GM12878 (cell line): ENCODE data around the gene POU6F2. TPM values are rescaled to one million over a fixed set of nuclear protein-coding genes. Genes with fewer than 3 reads are reported as not detected.

Experiments used
- ATAC-seq: fragments of 200-7000 bp; cut with Tn5 transposase; 3 replicates; pipeline ENCODE4 v1.9.1; 2020; ENCODE audit warnings: mild to moderate bottlenecking, moderate library complexity
- BruUV-seq: library from RNA; stranded (reverse); fragments of 400-500 nt; replicated peaks from 2 replicates; lab custom pipeline; 2021; lab: Mats Ljungman, UMichigan
- CTCF ChIA-PET: fragments of 300-600 bp; sonication (Branson Sonifier 250); formaldehyde crosslinking; extraction: SDS; loops from one replicate; lab custom pipeline; 2021; ENCODE audit warnings: inconsistent platforms; lab: Yijun Ruan, JAX
- POLR2A ChIA-PET: fragments of 350-600 bp; formaldehyde crosslinking; extraction: SDS; loops from one replicate; lab custom pipeline; 2021; ENCODE audit warnings: inconsistent platforms; lab: Charles Lee
- RAD21 ChIA-PET: fragments of 300-600 bp; sonication (Branson Sonifier 250); formaldehyde crosslinking; loops from one replicate; lab custom pipeline; 2023; ENCODE audit warnings: antibody characterized with exemption; ENCODE audit not compliant: unreplicated experiment; lab: Charles Lee
- SMC1A ChIA-PET: fragments of 300-600 bp; sonication (Branson Sonifier 250); formaldehyde crosslinking; loops from one replicate; lab custom pipeline; 2023; ENCODE audit not compliant: unreplicated experiment, uncharacterized antibody; lab: Charles Lee
- DNase-seq: peaks from one replicate; pipeline ENCODE4 v3.0.0-alpha.2; 2011; ENCODE audit warnings: low read depth, low spot score
- FAIRE-seq: peaks from 3 replicates; lab custom pipeline; 2011; peaks lifted over from hg19 to GRCh38; lab: Jason Lieb, UNC
- H2AFZ ChIP-seq: 2 replicates; pipeline ENCODE4 v1.6.0; 2011; ENCODE audit warnings: low read depth, low read length, control low read depth; ENCODE audit not compliant: control insufficient read depth
- H3K27ac ChIP-seq: 2 replicates; pipeline ENCODE4 v1.5.1; 2011; ENCODE audit warnings: control low read depth; ENCODE audit not compliant: control insufficient read depth, insufficient read depth
- H3K27me3 ChIP-seq, 2 experiments: replicated peaks in 1 of 2; 2 replicates each; pipeline versions ENCODE4 v1.6.0 to v1.6.1; 2011; ENCODE audit warnings: low read length in 1 of 2; ENCODE audit not compliant: control insufficient read depth in 2 of 2, insufficient read depth in 2 of 2
- H3K36me3 ChIP-seq, 2 experiments: 2 replicates each; pipeline ENCODE4 v1.5.1; 2011; ENCODE audit warnings: low read length in 1 of 2; ENCODE audit not compliant: control insufficient read depth in 2 of 2, insufficient read depth in 2 of 2
- H3K4me1 ChIP-seq: 2 replicates; pipeline ENCODE4 v1.6.1; 2011; ENCODE audit warnings: mild to moderate bottlenecking, low read length, moderate library complexity, mixed read lengths; ENCODE audit not compliant: control insufficient read depth, insufficient read depth
- H3K4me2 ChIP-seq: 2 replicates; pipeline ENCODE4 v1.6.0; 2011; ENCODE audit warnings: control low read depth; ENCODE audit not compliant: control insufficient read depth, insufficient read depth
- H3K4me3 ChIP-seq: fragments of 200-600 bp; sonication (generic); 2 replicates; pipeline ENCODE4 v1.5.1; 2016
- H3K79me2 ChIP-seq: 2 replicates; pipeline ENCODE4 v1.6.0; 2011; ENCODE audit warnings: low read length; ENCODE audit not compliant: control insufficient read depth, insufficient read depth
- H3K9ac ChIP-seq: 2 replicates; pipeline ENCODE4 v1.8.0; 2011; ENCODE audit warnings: low read length, control low read depth, mixed read lengths; ENCODE audit not compliant: control insufficient read depth, insufficient read depth
- H3K9me3 ChIP-seq: replicated peaks from 3 replicates; pipeline ENCODE4 v1.5.1; 2011; ENCODE audit warnings: mild to moderate bottlenecking, low read length; ENCODE audit not compliant: control insufficient read depth, insufficient read depth
- H4K20me1 ChIP-seq: 2 replicates; pipeline ENCODE4 v1.6.0; 2011; ENCODE audit not compliant: control insufficient read depth, insufficient read depth
- E2F4 ChIP-seq: IDR thresholded peaks from 2 replicates; pipeline ENCODE4 v1.6.1; 2012; ENCODE audit warnings: low read depth, low read length, improper control_type of control experiment
- JUND ChIP-seq: IDR thresholded peaks from 2 replicates; pipeline ENCODE4 v1.6.1; 2012; ENCODE audit warnings: low read depth, mild to moderate bottlenecking, low read length, improper control_type of control experiment, moderate library complexity
- SPI1 ChIP-seq: IDR thresholded peaks from 2 replicates; pipeline ENCODE4 v1.6.1; 2011; ENCODE audit warnings: low read depth, mild to moderate bottlenecking, low read length, moderate library complexity, borderline replicate concordance; ENCODE audit not compliant: insufficient read depth
- SREBF1 ChIP-seq: IDR thresholded peaks from 2 replicates; pipeline ENCODE4 v1.6.1; 2012; ENCODE audit warnings: mild to moderate bottlenecking, low read length
- ZNF217 ChIP-seq: fragments of 450-650 bp; IDR thresholded peaks from 2 replicates; pipeline ENCODE4 v1.6.1; 2017; ENCODE audit warnings: antibody characterized with exemption, mild to moderate bottlenecking
- WGBS: methylation state at CpG from one replicate; pipeline ENCODE4 v1.1.6; 2016; ENCODE audit warnings: low lambda C conversion rate; ENCODE audit not compliant: insufficient replicate concordance, insufficient coverage; ENCODE audit errors: missing lambda C conversion rate; 5-methylcytosine and 5-hydroxymethylcytosine counted together
- in situ Hi-C: fragments of 300-500 bp; cut with MboI; formaldehyde crosslinking; loops from 9 replicates; pipeline ENCODE4 v1.14.3; 2018; ENCODE audit warnings: mixed read lengths
- intact Hi-C: fragments of 100-400 bp; cut with micrococcal nuclease; formaldehyde crosslinking; loops from one replicate; pipeline ENCODE4 v1.14.2; 2022; ENCODE audit not compliant: unreplicated experiment
- polyA plus RNA-seq, 11 experiments: library from polyadenylated mRNA; depleted of rRNA in 4 of 11; unstranded in 6 of 11; stranded (reverse) in 5 of 11; fragments of >200 nt; fragmentation: Nextera tagmentation in 4 of 11; fragmentation: Illumina TruSeq in 1 of 11; extraction: Ambion mirVana in 4 of 11; extraction: Trizol in 1 of 11; gene quantifications; 1 replicate in 1 of 11; 2 replicates in 10 of 11; pipeline versions ENCODE4 v1.2.1 to v1.2.3, GENCODE V29; 2011 to 2016; ENCODE audit warnings: inconsistent platforms in 2 of 11, missing spikeins in 2 of 11, low read depth in 1 of 11
- total RNA-seq, 4 experiments: library from RNA; depleted of rRNA in 3 of 4; stranded (reverse); fragments of >200 nt in 3 of 4; fragmentation: Illumina TruSeq in 1 of 4; extraction: Trizol in 1 of 4; gene quantifications; 2 replicates each; pipeline versions ENCODE4 v1.2.1 to v1.2.3, GENCODE V29; 2013 to 2021
- TF ChIP-seq, protein P1 (sequence below): fragments of 150-350 bp; IDR thresholded peaks from 2 replicates; pipeline ENCODE4 v1.6.1; 2014; ENCODE audit warnings: mild to moderate bottlenecking, low read depth, low read length

POU6F2 gene
- total and polyA plus RNA-seq, 10 of the 15 experiments (the other 5 are each of a cell fraction or from before 2014, with no cell fraction given), result 0.10 TPM; not detected in 9

- TF ChIP-seq SPI1 (no peak), SREBF1 (no peak), JUND (no peak), ZNF217 (no peak)
- TF ChIP-seq, protein P1, sequence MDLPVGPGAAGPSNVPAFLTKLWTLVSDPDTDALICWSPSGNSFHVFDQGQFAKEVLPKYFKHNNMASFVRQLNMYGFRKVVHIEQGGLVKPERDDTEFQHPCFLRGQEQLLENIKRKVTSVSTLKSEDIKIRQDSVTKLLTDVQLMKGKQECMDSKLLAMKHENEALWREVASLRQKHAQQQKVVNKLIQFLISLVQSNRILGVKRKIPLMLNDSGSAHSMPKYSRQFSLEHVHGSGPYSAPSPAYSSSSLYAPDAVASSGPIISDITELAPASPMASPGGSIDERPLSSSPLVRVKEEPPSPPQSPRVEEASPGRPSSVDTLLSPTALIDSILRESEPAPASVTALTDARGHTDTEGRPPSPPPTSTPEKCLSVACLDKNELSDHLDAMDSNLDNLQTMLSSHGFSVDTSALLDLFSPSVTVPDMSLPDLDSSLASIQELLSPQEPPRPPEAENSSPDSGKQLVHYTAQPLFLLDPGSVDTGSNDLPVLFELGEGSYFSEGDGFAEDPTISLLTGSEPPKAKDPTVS, result no peak
- TF ChIP-seq, all 136 proteins: peak for 0
These were observed 159.8 kb downstream of the POU6F2 start (continued) for GRCh38 chr7:39137480-39137879.

DNA sequence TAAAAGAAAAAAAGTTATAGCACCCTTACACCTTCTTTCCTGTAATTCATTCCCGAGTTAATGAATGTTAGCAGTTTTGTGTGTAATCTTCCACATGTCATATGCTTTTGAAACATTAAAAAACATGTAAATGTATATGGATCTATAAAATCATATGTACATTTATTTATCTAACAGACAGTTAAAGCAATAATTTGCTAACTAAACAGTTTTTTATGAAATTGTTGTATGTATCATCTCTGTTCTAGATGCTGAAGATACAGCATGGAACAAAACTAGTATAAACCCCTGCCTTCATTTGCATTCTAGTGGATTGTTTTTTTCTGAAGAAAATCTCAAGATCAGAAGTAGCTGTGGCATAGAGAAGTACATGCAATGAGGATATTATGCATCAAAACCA, 165.0 kb downstream of the POU6F2 start:
- in situ Hi-C loops (no loop called here), intact Hi-C loops (no loop called here)
- no peak for DNase-seq
- 0% methylated on average over 1 of the region's 1 CpG for WGBS
- H3K4me3 ChIP-seq, result no peak overlapping the region
- RAD21 ChIA-PET, result no interaction called here
- no peak for TF ChIP-seq E2F4
- H3K27me3 ChIP-seq, result no peaks in the 10 kb centered on the region
- SMC1A ChIA-PET, result interaction anchor here (1.0 kb wide), 1 partner anchor 20 kb away, joined by 3 read pairs; no protein-coding TSS in a partner anchor
- no peak for FAIRE-seq
- no TSS peak for BruUV-seq
- no peaks in the 10 kb centered on the region for H3K9me3 ChIP-seq
- H3K9ac ChIP-seq, result no peak overlapping the region
- no peaks in the 10 kb centered on the region for H3K79me2 ChIP-seq
- H3K36me3 ChIP-seq, result no peaks in the 10 kb centered on the region
- POLR2A ChIA-PET, result no interaction called here
- no peak overlapping the region for H3K4me2 ChIP-seq
- no peak overlapping the region for H3K27ac ChIP-seq
- CTCF ChIA-PET, result interaction anchor here (0.6 to 0.7 kb wide), 2 partner anchors 124 to 325 kb away, joined by 3 to 4 read pairs; no protein-coding TSS in a partner anchor
- H4K20me1 ChIP-seq, result no peaks in the 10 kb centered on the region
- H2AFZ ChIP-seq, result no peak overlapping the region
- ATAC-seq, result no peak
- no peaks in the 10 kb centered on the region for H3K4me1 ChIP-seq
